ENCODE results near the gene CCNB2.

The CCNB2 gene

DNA sequence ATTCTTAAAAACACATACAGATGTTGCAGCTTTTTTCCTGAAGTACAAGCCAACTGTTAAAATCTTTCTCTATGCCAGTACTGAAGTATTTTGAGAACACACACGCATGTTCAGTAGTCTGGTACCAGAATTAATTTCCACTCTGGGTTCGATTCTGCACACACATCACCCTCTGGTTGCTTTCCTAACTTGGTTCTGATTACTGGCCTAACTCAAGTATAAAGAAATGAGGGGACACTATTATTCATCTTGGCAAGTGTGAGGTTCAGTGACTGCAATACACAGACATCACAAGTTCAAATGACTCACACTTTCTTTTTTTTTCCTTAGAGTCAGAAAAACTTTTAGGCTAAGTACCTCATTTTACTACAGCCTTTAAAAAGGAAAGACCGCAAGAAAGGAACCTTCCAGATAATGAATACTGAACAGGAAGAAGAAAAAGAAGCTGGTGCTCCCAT, 64.3 kb downstream of the CCNB2 start:
- in situ Hi-C loops (cut with MboI; ENCODE audit: low sequenced_read_pairs, unreplicated experiment), result loop anchor here (25.0 kb wide), 1 partner anchor 318 kb away; no protein-coding TSS in a partner anchor
- no peak for DNase-seq (ENCODE audit: low spot score)
- TF ChIP-seq, protein P1, sequence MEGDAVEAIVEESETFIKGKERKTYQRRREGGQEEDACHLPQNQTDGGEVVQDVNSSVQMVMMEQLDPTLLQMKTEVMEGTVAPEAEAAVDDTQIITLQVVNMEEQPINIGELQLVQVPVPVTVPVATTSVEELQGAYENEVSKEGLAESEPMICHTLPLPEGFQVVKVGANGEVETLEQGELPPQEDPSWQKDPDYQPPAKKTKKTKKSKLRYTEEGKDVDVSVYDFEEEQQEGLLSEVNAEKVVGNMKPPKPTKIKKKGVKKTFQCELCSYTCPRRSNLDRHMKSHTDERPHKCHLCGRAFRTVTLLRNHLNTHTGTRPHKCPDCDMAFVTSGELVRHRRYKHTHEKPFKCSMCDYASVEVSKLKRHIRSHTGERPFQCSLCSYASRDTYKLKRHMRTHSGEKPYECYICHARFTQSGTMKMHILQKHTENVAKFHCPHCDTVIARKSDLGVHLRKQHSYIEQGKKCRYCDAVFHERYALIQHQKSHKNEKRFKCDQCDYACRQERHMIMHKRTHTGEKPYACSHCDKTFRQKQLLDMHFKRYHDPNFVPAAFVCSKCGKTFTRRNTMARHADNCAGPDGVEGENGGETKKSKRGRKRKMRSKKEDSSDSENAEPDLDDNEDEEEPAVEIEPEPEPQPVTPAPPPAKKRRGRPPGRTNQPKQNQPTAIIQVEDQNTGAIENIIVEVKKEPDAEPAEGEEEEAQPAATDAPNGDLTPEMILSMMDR (IDR thresholded peaks at IDR 0.05; ENCODE audit: borderline replicate concordance, control extremely low read depth, extremely low read depth, insufficient read depth, missing control alignments), result no peak

GRCh38 chr15:59170295-59171066, 65.5 kb downstream of the CCNB2 start:
- in situ Hi-C loops (cut with MboI; ENCODE audit: low sequenced_read_pairs, unreplicated experiment), result loop anchor here (25.0 kb wide), 1 partner anchor 317 kb away; no protein-coding TSS in a partner anchor
- TF ChIP-seq, protein P1 (IDR thresholded peaks at IDR 0.05; ENCODE audit: borderline replicate concordance, control extremely low read depth, extremely low read depth, insufficient read depth, missing control alignments), result no peak
- no peak for DNase-seq (ENCODE audit: low spot score)

DNA sequence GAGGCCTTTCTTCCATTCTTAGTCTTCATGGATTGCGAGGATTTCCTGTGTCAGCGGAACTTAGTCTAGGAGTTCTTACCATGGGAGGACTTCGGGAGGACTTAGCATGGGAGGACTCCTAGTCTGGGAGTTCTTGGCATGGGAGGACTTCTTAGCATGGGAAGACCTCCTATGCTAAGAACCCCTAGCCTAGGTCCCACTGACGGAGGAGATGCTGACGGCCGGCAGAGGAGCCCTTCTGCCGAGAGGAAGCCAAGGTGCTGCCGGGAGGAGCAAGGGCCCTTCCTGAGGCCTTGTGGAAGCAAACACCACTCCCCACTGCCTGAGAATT, 66.1 kb downstream of the CCNB2 start:
- no peak for DNase-seq (ENCODE audit: low spot score)
- TF ChIP-seq, protein P1 (IDR thresholded peaks at IDR 0.05; ENCODE audit: borderline replicate concordance, control extremely low read depth, extremely low read depth, insufficient read depth, missing control alignments), result no peak

GRCh38 chr15:59172289-59172901, 67.4 kb downstream of the CCNB2 start:
- TF ChIP-seq, protein P1 (IDR thresholded peaks at IDR 0.05; ENCODE audit: borderline replicate concordance, control extremely low read depth, extremely low read depth, insufficient read depth, missing control alignments), result no peak
- in situ Hi-C loops (cut with MboI; ENCODE audit: low sequenced_read_pairs, unreplicated experiment), result loop anchor here (25.0 kb wide), 1 partner anchor 315 kb away; no protein-coding TSS in a partner anchor
- DNase-seq (ENCODE audit: low spot score), result no peak

More for the DNA sequence above, 66.1 kb downstream of the CCNB2 start:
- in situ Hi-C loops (cut with MboI; ENCODE audit: low sequenced_read_pairs, unreplicated experiment), result loop anchor here (25.0 kb wide), 1 partner anchor 316 kb away; no protein-coding TSS in a partner anchor

DNA sequence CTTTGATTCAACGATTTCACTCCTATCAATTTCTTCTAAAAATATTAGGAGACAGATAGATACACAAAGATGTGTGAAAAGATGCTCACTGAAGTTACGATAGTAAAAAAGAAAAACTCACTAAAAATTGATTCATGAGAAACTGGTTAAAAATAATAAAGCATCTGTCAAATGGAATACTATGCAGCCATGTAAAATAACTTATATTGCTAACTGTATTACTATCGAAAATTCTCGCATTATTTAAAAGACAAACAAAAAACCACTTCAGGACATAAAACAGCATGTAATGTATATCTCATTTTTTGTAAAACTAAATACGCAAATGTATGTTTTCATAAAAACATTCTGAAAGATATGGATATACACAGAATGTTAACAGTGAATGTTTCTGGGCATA, 68.2 kb downstream of the CCNB2 start:
- TF ChIP-seq, protein P1 (IDR thresholded peaks at IDR 0.05; ENCODE audit: borderline replicate concordance, control extremely low read depth, extremely low read depth, insufficient read depth, missing control alignments), result no peak
- DNase-seq (ENCODE audit: low spot score), result no peak
- in situ Hi-C loops (cut with MboI; ENCODE audit: low sequenced_read_pairs, unreplicated experiment), result loop anchor here (25.0 kb wide), 1 partner anchor 314 kb away; no protein-coding TSS in a partner anchor

GRCh38 chr15:59174151-59174834, 69.3 kb downstream of the CCNB2 start:
- in situ Hi-C loops (cut with MboI; ENCODE audit: low sequenced_read_pairs, unreplicated experiment), result loop anchor here (25.0 kb wide), 1 partner anchor 313 kb away; no protein-coding TSS in a partner anchor
- DNase-seq (ENCODE audit: low spot score), result no peak
- TF ChIP-seq, protein P1 (IDR thresholded peaks at IDR 0.05; ENCODE audit: borderline replicate concordance, control extremely low read depth, extremely low read depth, insufficient read depth, missing control alignments), result no peak
